SU-DHL-6 (cell line): ENCODE data around the gene PNPLA3.

Source experiments
- H2AFZ ChIP-seq: fragments of 200-600 bp; sonication (generic); 2 replicates; pipeline ENCODE4 v1.6.1; 2014; ENCODE audit warnings: low read depth, mild to moderate bottlenecking, moderate library complexity, mixed read lengths, antibody characterized with exemption, low read length; ENCODE audit not compliant: severe bottlenecking
- H3F3A ChIP-seq: fragments of 200-600 bp; shearing (Covaris generic); 2 replicates; pipeline ENCODE4 v1.6.0; 2016; ENCODE audit warnings: antibody characterized with exemption, mild to moderate bottlenecking; ENCODE audit not compliant: insufficient read depth
- H3K27ac ChIP-seq: fragments of 200-600 bp; sonication (generic); 2 replicates; pipeline ENCODE4 v1.5.1; 2016; ENCODE audit warnings: low read depth, mild to moderate bottlenecking, low read length, moderate library complexity, mixed read lengths
- H3K27me3 ChIP-seq: fragments of 200-600 bp; sonication (generic), shearing (Covaris generic); 2 replicates; pipeline ENCODE4 v1.6.0; 2014; ENCODE audit warnings: mild to moderate bottlenecking, low read length
- H3K36me3 ChIP-seq: fragments of 200-600 bp; sonication (generic); 2 replicates; pipeline ENCODE4 v1.6.1; 2014; ENCODE audit warnings: mild to moderate bottlenecking, low read length, mixed read lengths
- H3K4me2 ChIP-seq: fragments of 300-600, 200-600 bp; shearing (Covaris generic), sonication (generic); 2 replicates; pipeline ENCODE4 v1.6.0; 2014; ENCODE audit warnings: low read length, low read depth, mild to moderate bottlenecking; ENCODE audit not compliant: poor library complexity, severe bottlenecking
- H3K4me3 ChIP-seq: fragments of 200-600 bp; sonication (generic); 2 replicates; pipeline ENCODE4 v1.5.1; 2014; ENCODE audit warnings: antibody characterized with exemption, low read length, mild to moderate bottlenecking, mixed read lengths; ENCODE audit not compliant: insufficient read depth, poor library complexity, severe bottlenecking
- H3K79me2 ChIP-seq: fragments of 200-600 bp; sonication (generic); 2 replicates; pipeline ENCODE4 v1.6.1; 2014; ENCODE audit warnings: mild to moderate bottlenecking, low read length, moderate library complexity; ENCODE audit not compliant: insufficient read depth
- H3K9ac ChIP-seq: fragments of 200-600 bp; sonication (generic); 2 replicates; pipeline ENCODE4 v1.7.0; 2014; ENCODE audit warnings: mild to moderate bottlenecking, low read length
- H3K9me2 ChIP-seq: fragments of 200-600 bp; sonication (generic); replicated peaks from 2 replicates; pipeline ENCODE4 v1.6.1; 2014; ENCODE audit warnings: low read length; ENCODE audit not compliant: insufficient read depth
- H3K9me3 ChIP-seq: fragments of 200-600 bp; sonication (generic); 2 replicates; pipeline ENCODE4 v1.6.1; 2014; ENCODE audit warnings: low read length, mixed read lengths; ENCODE audit not compliant: insufficient read depth
- H4K20me1 ChIP-seq: fragments of 200-600 bp; sonication (generic); 2 replicates; pipeline ENCODE4 v1.6.1; 2014; ENCODE audit warnings: low read depth, mild to moderate bottlenecking, antibody characterized with exemption, low read length, moderate library complexity, mixed read lengths
- CTCF ChIP-seq: fragments of 200-600 bp; sonication (generic); IDR thresholded peaks from one replicate; pipeline ENCODE4 v1.5.1; 2017; ENCODE audit warnings: antibody characterized with exemption, mild to moderate bottlenecking, low read length, moderate library complexity; ENCODE audit not compliant: insufficient read depth, poor library complexity, severe bottlenecking
- EZH2phosphoT487 ChIP-seq: fragments of 200-600 bp; sonication (generic), shearing (Covaris generic); conservative IDR thresholded peaks from 2 replicates; pipeline ENCODE4 v1.6.1; 2018; ENCODE audit warnings: mild to moderate bottlenecking, antibody characterized with exemption, low read length, moderate library complexity, mixed read lengths

Gene PNPLA3

GRCh38 chr22:43972931-43973462 lies 49.4 kb downstream of the PNPLA3 start:
- no peaks in the 10 kb centered on the region for H3K79me2 ChIP-seq
- H3K9me3 ChIP-seq: no peaks in the 10 kb centered on the region
- no peaks in the 10 kb centered on the region for H3K36me3 ChIP-seq
- no peak overlapping the region for H3K4me2 ChIP-seq
- H4K20me1 ChIP-seq: no peaks in the 10 kb centered on the region
- no peaks in the 10 kb centered on the region for H3F3A ChIP-seq
- H3K27ac ChIP-seq: no peak overlapping the region
- no peaks in the 10 kb centered on the region for H3K9me2 ChIP-seq
- no peak overlapping the region for H3K9ac ChIP-seq
- H2AFZ ChIP-seq: no peak overlapping the region
- no peak overlapping the region for H3K4me3 ChIP-seq
- TF ChIP-seq EZH2phosphoT487 (no peak), CTCF (no peak)
- H3K27me3 ChIP-seq: no peaks in the 10 kb centered on the region

DNA sequence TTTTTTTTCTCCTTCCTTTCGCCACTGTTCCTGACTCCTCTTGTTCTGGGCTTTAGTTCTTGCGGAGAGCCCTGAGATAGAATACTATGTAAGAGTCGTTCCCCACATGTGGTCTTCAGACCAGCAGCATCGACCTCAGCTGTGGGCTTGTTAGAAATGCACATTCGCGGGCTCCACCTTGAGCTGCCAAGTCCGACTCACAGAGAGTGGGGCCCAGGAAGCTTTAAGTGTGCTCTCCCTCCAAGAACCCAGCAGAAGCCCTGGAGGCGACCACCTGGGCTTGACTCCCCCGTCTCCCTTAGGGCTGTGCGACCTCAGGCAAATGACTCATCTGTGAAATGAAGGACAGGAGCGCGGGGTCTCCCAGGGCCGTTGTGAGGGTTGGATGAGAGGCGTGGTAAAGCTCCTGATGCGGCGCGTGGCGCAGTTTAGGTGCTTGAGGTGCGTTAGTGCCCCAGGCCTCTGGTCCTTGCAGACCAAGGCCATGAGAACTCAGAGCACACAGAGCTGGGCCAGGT lies 50.5 kb downstream of the PNPLA3 start:
- no peak overlapping the region for H3K4me2 ChIP-seq
- H3K4me3 ChIP-seq: no peak overlapping the region
- H3K36me3 ChIP-seq: no peaks in the 10 kb centered on the region
- no peak overlapping the region for H2AFZ ChIP-seq
- H3K79me2 ChIP-seq: no peaks in the 10 kb centered on the region
- no peaks in the 10 kb centered on the region for H3K27me3 ChIP-seq
- no peaks in the 10 kb centered on the region for H3K9me3 ChIP-seq
- H3K27ac ChIP-seq: no peak overlapping the region
- no peak overlapping the region for H3K9ac ChIP-seq
- H4K20me1 ChIP-seq: no peaks in the 10 kb centered on the region
- no peak for TF ChIP-seq EZH2phosphoT487
- TF ChIP-seq CTCF: no peak
- H3K9me2 ChIP-seq: no peaks in the 10 kb centered on the region
- no peaks in the 10 kb centered on the region for H3F3A ChIP-seq

- Histone ChIP-seq H3K79me2 (no peaks in the 10 kb centered on the region), H3K4me3 (no peak overlapping the region), H3K9me3 (no peaks in the 10 kb centered on the region), H4K20me1 (no peaks in the 10 kb centered on the region), H3K9ac (no peak overlapping the region), H3K9me2 (no peaks in the 10 kb centered on the region), H2AFZ (no peak overlapping the region), H3F3A (no peaks in the 10 kb centered on the region), H3K27me3 (no peaks in the 10 kb centered on the region), H3K27ac (no peak overlapping the region), H3K36me3 (no peaks in the 10 kb centered on the region), H3K4me2 (no peak overlapping the region)
- no peak for TF ChIP-seq EZH2phosphoT487
- no peak for TF ChIP-seq CTCF
These were observed 51.4 kb downstream of the PNPLA3 start for GRCh38 chr22:43975041-43975440.
